ENCODE measurements around the gene NR4A1. TPM values are rescaled to one million over a fixed set of nuclear protein-coding genes. Genes with fewer than 3 reads are reported as not detected.
A peak's percentile ranks its signal among the peaks of the same experiment; 100 is the strongest.

The NR4A1 gene
- total RNA-seq, 1 experiment from 2014 or later = 12.5 TPM

GRCh38 chr12:52027085-52027843 lies 24.0 kb upstream of the NR4A1 start:
- Histone ChIP-seq H3K9me3 (ENCODE audit: low read depth, low read length, poor library complexity, severe bottlenecking) (no peaks in the 10 kb centered on the region), H3K4me3 (ENCODE audit: low read depth, low read length, poor library complexity, severe bottlenecking) (no peak overlapping the region), H3K4me1 (ENCODE audit: insufficient read depth, low read length, poor library complexity, severe bottlenecking) (peaks cover 32% of the 10 kb centered on the region), H3K27ac (ENCODE audit: low read depth, low read length, poor library complexity, severe bottlenecking) (peak overlapping the region; percentile 42), H3K36me3 (ENCODE audit: insufficient read depth, low read length, poor library complexity, severe bottlenecking) (no peaks in the 10 kb centered on the region), H3K27me3 (replicated peaks; ENCODE audit: insufficient read depth, low read depth, low read length, poor library complexity) (no peaks in the 10 kb centered on the region)
- ChIA-PET CTCF (no interaction called here), POLR2A (ENCODE audit: low non-redundant PET) (no interaction called here)
- BruUV-seq (replicated peaks) = no TSS peak
- no peak for TF ChIP-seq CTCF (conservative IDR thresholded peaks at IDR 0.05; ENCODE audit: low read depth, low read length)
- TF ChIP-seq EZH2 (IDR thresholded peaks at IDR 0.05; ENCODE audit: borderline replicate concordance, low read depth, low read length, poor library complexity, severe bottlenecking) = no peak
- intact Hi-C loops (cut with micrococcal nuclease; ENCODE audit: unreplicated experiment) = no loop called here
- DNase-seq (ENCODE audit: low spot score) = no peak

- H3K4me1 ChIP-seq (ENCODE audit: insufficient read depth, low read length, poor library complexity, severe bottlenecking) = peaks cover 41% of the 10 kb centered on the region
- ChIA-PET CTCF (interaction anchor here (0.6 to 1.4 kb wide), 5 partner anchors 25 to 1603 kb away, joined by 3 to 6 read pairs (median 3); no protein-coding TSS in a partner anchor), POLR2A (ENCODE audit: low non-redundant PET) (interaction anchor here (0.5 kb wide), 1 partner anchor 1818 kb away, joined by 3 read pairs; no protein-coding TSS in a partner anchor)
- no peak for TF ChIP-seq CTCF (conservative IDR thresholded peaks at IDR 0.05; ENCODE audit: low read depth, low read length)
- TF ChIP-seq EZH2 (IDR thresholded peaks at IDR 0.05; ENCODE audit: borderline replicate concordance, low read depth, low read length, poor library complexity, severe bottlenecking) = no peak
- no TSS peak for BruUV-seq (replicated peaks)
- no peaks in the 10 kb centered on the region for H3K9me3 ChIP-seq (ENCODE audit: low read depth, low read length, poor library complexity, severe bottlenecking)
- intact Hi-C loops (cut with micrococcal nuclease; ENCODE audit: unreplicated experiment) = no loop called here
- no peaks in the 10 kb centered on the region for H3K27me3 ChIP-seq (replicated peaks; ENCODE audit: insufficient read depth, low read depth, low read length, poor library complexity)
- DNase-seq (ENCODE audit: low spot score) = peak; percentile 85
- H3K4me3 ChIP-seq (ENCODE audit: low read depth, low read length, poor library complexity, severe bottlenecking) = no peak overlapping the region
- no peaks in the 10 kb centered on the region for H3K36me3 ChIP-seq (ENCODE audit: insufficient read depth, low read length, poor library complexity, severe bottlenecking)
- peak overlapping the region; percentile 24 for H3K27ac ChIP-seq (ENCODE audit: low read depth, low read length, poor library complexity, severe bottlenecking)
These were observed 21.6 kb upstream of the NR4A1 start for GRCh38 chr12:52029685-52030084.

- no peak for TF ChIP-seq CTCF (conservative IDR thresholded peaks at IDR 0.05; ENCODE audit: low read depth, low read length)
- TF ChIP-seq EZH2 (IDR thresholded peaks at IDR 0.05; ENCODE audit: borderline replicate concordance, low read depth, low read length, poor library complexity, severe bottlenecking) = no peak
- Histone ChIP-seq H3K4me3 (ENCODE audit: low read depth, low read length, poor library complexity, severe bottlenecking) (peak overlapping the region; percentile 34), H3K27ac (ENCODE audit: low read depth, low read length, poor library complexity, severe bottlenecking) (peak overlapping the region; percentile 84), H3K36me3 (ENCODE audit: insufficient read depth, low read length, poor library complexity, severe bottlenecking) (no peaks in the 10 kb centered on the region), H3K4me1 (ENCODE audit: insufficient read depth, low read length, poor library complexity, severe bottlenecking) (peaks cover 38% of the 10 kb centered on the region), H3K27me3 (replicated peaks; ENCODE audit: insufficient read depth, low read depth, low read length, poor library complexity) (no peaks in the 10 kb centered on the region), H3K9me3 (ENCODE audit: low read depth, low read length, poor library complexity, severe bottlenecking) (no peaks in the 10 kb centered on the region)
- intact Hi-C loops (cut with micrococcal nuclease; ENCODE audit: unreplicated experiment) = no loop called here
- DNase-seq (ENCODE audit: low spot score) = peak; percentile 31
- BruUV-seq (replicated peaks) = TSS peak; percentile 99
- ChIA-PET CTCF (interaction anchor here (1.0 to 1.3 kb wide), 3 partner anchors 9 to 51 kb away, joined by 3 to 7 read pairs (median 4); no protein-coding TSS in a partner anchor), POLR2A (ENCODE audit: low non-redundant PET) (interaction anchor here (1.3 kb wide), 1 partner anchor 19 kb away, joined by 19 read pairs; the partner anchor contains the start of gene NR4A1)
These were observed 18.8 kb upstream of the NR4A1 start for GRCh38 chr12:52032446-52032803.

All from A673 (cell line).